ENCODE measurements around the gene LITAFD. TPM values are rescaled to one million over a fixed set of nuclear protein-coding genes. Genes with fewer than 3 reads are reported as not detected.
"Not testable (repeated sequence)": the region's sequence is repeated elsewhere in the genome, so short reads cannot be mapped to it uniquely, and the experiment has no call there.

The LITAFD gene
- total RNA-seq, 2 donors from 2014 or later, result not detected

DNA sequence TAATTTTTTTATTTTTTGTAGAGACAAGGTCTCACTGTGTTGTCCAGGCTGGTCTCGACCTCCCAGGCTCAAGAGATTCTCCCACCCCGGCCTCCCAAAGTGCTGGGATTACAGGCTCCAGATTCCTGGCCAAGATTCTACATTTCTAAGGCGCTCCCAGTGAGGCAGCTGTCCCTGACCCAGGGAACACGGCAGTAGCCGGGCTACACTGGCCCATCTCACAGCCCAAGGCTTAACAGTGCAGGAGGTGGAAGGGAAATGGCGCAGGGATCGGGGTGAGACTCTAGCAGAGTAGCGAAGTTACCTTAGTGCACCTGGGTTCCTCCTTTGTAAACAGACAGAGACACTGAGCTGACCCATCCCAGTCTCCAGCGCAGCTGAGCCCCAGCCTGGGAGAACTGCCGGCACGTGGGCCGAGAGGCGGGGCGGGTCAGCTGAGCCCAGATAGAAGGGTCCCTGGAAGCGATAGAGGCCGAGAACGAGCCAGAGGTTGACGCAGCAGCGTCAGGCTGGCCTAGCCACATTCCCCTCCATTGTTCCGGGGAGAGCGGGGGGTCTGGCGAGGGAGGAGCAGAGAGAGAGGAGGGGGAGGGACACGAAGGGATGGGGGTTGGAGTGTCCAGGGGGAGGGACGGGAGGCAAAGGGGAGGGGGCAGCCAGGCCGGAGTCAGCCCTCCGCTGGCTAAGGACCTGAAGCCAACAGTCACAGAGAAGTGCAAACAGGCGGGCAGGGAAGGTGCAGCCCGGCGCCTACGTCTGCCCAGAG is 15.8 kb upstream of the LITAFD start:
- Mint-ChIP-seq H3K27ac (peak overlapping the region; percentile 68 to 74), H3K9me3 (no peaks in the 10 kb centered on the region), H3K36me3 (peaks cover 13 to 18% of the 10 kb centered on the region in 2 donors)
- no peak for DNase-seq (ENCODE audit: low spot score in 2 of 2)
- no peak for ATAC-seq

DNA sequence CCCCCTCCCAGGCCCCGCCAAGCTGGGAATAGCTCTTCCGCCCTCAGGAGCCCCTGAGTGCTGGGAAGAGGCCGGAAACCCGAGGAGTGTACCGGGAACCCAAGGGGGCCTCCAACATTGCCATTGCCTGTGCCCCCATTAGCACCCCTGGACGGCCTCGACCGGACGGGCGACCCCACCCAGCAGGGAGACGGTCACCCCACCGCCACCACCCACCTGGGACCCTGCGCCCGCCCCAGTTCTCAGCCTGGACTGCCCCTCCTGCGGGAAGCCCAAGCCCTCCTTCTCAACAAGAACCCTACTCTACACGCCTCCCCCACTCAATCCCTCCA is 15.3 kb upstream of the LITAFD start:
- DNase-seq (ENCODE audit: low spot score in 2 of 2) (no peak), ATAC-seq (no peak)
- H3K36me3 Mint-ChIP-seq, result peaks cover 13 to 18% of the 10 kb centered on the region in 2 donors
- no peaks in the 10 kb centered on the region for H3K9me3 Mint-ChIP-seq
- peak overlapping the region; percentile 86 to 97 for H3K27ac Mint-ChIP-seq

DNA sequence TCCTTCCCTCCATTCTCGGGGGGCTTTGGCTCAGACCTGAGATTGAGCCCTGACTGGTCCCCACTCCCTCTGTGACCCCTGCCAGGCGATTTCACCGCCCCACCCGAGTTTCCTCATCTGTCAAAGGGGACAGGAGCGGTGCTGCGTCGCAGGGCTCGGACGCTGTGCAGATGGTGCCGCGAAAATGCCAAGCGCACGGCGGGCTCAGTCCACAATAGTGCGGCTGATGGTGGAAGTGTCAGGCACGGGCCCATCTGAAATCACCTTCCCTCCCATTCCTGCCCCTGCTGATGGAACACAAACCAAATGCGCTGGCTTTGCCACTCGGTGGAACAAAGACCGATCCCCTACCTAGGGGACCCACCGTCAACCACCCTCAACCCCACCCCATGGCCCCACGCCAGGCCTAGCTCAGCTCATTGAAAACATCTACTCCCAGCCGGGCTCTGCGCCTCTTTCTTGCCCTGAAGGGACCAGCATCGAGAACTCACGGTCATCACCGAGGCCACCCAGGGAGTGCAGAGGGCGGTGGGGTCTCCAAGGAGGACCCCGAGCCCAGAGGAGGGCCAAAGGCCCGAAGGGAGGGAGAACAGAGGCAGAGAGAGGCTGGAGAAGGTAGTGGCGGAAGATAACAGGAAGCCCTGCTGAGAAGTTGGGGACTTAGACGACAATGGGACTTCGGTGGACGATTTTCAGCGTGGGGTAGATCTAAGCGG is 14.8 kb upstream of the LITAFD start:
- Mint-ChIP-seq H3K9me3 (no peaks in the 10 kb centered on the region), H3K36me3 (peaks cover 13 to 14% of the 10 kb centered on the region in 2 donors), H3K27ac (peak overlapping the region; percentile 86 to 97)
- no peak for ATAC-seq
- DNase-seq (ENCODE audit: low spot score in 2 of 2), result peak in 1 of 2 donors; percentile 29

DNA sequence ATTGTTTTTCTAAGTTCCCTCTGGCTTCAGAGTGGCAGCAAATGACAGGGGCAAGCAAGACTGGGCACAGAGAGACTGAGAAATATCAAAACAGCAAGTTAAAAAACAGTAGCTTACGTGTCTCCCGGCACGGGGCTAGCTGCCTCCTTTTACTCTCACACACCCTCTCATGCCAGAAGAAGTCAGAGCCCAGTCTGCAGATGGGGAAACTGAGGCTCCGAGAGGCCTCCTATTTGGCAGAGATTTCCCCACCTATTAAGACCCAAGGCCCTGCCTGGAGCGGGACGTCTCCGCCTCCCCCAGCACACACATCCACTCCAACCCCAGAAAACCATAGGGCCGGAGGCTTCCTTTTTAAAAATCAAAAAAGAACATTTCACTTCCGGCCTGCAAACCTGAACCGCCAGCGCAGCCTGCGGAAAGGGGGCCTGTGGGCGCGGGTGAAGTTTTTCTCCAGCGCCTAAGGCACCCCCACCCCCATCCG is 14.2 kb upstream of the LITAFD start:
- no peak for ATAC-seq
- Mint-ChIP-seq H3K9me3 (no peaks in the 10 kb centered on the region), H3K27ac (peak overlapping the region; percentile 86 to 97), H3K36me3 (peaks cover 13% of the 10 kb centered on the region in 2 donors)
- no peak for DNase-seq (ENCODE audit: low spot score in 2 of 2)

DNA sequence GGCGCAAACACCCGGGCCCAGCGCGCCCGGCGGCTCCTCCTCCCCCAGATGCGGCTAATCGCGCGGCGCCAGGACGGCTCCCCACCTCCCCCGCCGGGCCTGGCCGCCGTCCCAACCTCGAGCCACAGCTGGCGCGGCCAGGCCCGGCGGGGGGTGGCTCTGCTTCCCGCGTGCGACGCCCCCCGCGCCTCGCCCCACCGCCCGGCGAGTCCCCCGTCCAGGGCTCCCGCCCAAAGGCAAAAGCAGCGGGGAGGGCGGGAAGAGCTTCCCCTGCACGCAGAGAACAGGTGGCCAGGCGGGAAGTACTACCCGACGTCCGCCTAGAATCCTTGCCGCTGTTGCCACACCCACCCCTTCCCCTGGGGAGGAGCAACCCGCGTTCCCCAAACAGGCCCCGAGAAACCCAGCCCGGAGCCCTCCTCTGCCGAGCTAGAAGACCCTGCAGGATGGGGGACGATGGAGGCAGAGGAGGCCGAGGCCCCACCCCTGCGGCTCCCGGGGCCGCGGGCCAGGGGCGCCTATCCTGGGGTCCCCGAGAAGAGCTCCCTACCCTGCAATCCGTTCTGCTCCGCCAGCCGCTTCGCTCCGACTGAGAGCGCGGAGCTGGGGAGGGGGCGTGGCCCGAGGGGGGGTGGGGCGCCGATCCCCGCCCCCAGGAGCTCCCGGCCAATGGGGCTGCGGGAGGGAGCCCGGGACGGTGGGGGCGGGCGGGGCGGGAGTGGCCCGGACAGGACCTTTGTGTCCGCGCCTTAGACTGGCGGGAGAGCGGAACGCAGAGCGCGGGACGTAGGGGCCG is 13.5 kb upstream of the LITAFD start, which contains the start of gene CARHSP1:
CARHSP1 (minus strand) TSS at position 591 of the 796 bp plus-strand sequence. CDS start 9,678 bp downstream, outside the sequence.
- ATAC-seq, result peak; percentile 79 to 80
- Mint-ChIP-seq H3K9me3 (no peaks in the 10 kb centered on the region), H3K27ac (peak within 1 kb of the TSS; percentile 86 to 98), H3K36me3 (peaks cover 13% of the 10 kb centered on the region in 2 donors)
- peak; percentile 79 to 89 for DNase-seq (ENCODE audit: low spot score in 2 of 2)

DNA sequence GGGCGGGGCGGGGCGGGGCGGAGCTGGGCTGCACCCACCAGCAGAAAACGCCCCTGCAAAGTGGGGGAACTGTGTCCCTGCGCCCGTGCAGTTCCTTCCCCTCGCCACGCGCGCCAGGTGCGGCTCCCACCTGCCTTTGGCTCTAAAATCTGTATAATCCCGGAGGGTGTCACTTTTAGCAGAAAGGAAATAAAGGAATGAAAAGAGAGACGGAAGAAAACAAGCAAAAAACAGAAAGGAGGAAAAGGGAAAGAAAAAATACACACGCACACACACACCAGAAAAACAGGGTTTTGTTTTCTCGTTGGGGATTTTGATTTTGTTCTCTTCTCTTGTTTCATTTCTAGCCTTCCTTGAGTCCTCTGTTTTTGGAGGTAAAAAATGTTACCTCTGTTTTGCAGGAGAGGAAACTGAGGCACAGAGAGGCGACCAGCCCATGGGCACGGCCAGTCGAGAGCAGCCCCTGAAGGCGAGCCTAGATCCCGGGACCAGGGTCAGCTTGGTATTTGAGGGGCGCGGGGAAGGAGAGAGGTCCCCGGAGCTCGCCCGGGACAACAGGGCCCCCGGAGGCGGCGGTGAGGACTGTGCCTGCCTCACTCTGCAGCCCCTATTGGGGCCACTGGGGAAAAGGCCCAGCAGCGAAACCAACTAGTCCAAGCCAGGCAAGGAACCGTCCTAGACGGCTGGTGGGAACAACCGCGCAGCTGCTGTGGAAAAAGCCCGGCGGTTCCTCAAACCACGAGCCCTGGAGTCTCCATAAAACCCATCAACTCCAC is 12.8 kb upstream of the LITAFD start:
- no peaks in the 10 kb centered on the region for H3K9me3 Mint-ChIP-seq
- DNase-seq (ENCODE audit: low spot score in 2 of 2), result no peak
- H3K36me3 Mint-ChIP-seq, result peaks cover 13% of the 10 kb centered on the region in 2 donors
- no peak for ATAC-seq
- peak overlapping the region; percentile 82 to 98 for H3K27ac Mint-ChIP-seq

DNA sequence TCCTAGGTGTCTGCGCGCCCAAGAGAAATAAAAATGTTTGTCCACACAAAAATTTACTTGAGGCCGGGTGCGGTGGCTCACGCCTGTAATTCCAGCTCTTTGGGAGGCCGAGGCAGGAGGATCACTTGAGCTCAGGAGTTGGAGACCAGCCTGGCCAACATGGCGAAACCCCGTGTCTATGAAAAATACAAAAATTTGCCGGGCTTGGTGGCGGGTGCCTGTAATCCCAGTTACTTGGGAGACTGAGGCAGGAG is 12.2 kb upstream of the LITAFD start:
- peaks cover 13% of the 10 kb centered on the region in 2 donors for H3K36me3 Mint-ChIP-seq
- ATAC-seq; H3K9me3 Mint-ChIP-seq; DNase-seq (ENCODE audit: low spot score in 2 of 2): not testable (repeated sequence)
- peak overlapping the region; percentile 74 to 82 for H3K27ac Mint-ChIP-seq

DNA sequence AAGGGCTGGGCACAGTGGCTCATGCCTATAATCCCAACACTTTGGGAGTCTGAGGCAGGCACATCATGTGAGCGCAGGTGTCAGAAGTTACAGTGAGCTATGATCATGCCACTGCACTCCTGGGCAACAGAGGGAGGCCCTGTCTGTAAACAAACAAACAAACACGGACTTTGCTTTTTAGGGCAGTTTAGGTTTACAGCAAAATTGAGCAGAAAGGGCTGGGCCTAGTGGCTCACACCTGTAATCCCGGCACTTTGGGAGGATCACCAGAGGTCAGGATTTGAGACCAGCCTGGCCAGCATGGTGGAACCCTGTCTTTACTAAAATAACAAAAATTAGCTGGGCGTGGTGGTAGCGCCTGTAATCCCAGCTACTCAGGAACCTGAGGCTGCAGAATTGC is 10.1 kb upstream of the LITAFD start:
- no peak overlapping the region for H3K27ac Mint-ChIP-seq
- no peaks in the 10 kb centered on the region for H3K9me3 Mint-ChIP-seq
- H3K36me3 Mint-ChIP-seq, result peaks cover 11 to 12% of the 10 kb centered on the region in 2 donors
- ATAC-seq, result no peak
- no peak for DNase-seq (ENCODE audit: low spot score in 2 of 2)

DNA sequence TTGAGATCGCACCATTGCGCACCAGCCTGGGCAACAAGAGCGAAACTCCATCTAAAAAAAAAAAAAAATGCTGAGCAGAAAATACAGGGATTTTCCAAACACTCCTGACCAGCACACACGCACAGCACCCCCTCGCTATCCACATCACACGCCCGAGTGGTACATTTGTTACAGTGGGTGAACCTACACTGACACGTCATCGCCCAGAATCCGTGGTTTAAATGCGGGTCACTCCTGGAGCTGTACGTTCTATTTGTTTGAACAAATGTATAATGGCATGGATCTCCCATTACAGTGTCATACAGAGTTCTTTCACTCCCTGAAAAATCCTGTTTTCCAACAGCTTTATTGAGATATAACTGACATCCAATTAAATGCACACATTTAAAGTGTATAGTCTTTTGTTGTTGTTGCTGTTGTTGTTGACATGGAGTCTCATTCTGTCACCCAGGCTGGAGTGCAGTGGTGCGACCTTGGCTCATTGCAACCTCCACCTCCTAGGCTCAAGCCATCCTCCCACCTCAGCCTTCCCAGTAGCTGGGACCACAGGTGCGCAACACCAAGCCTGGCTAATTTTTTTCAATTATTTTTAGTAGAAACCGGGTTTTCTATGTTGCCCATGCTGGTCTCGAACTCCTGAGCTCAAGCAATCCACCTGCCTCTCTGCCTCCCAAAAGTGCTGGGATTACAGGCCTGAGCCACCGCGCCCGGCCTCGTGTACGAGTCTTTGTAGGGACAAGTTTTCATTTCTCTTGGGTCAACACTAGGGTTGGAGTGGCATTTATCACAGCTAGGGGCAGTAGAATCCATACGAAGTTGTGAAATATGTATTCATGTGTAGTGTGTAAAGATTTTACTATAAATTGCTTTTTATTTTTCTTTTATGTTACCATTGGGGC is 8.9 kb upstream of the LITAFD start:
- DNase-seq (ENCODE audit: low spot score in 2 of 2) (no peak), ATAC-seq (no peak)
- Mint-ChIP-seq H3K36me3 (peaks cover 0 to under 1% of the 10 kb centered on the region in 2 donors), H3K27ac (peak overlapping the region in 1 of 2 donors; percentile 9), H3K9me3 (no peaks in the 10 kb centered on the region)

DNA sequence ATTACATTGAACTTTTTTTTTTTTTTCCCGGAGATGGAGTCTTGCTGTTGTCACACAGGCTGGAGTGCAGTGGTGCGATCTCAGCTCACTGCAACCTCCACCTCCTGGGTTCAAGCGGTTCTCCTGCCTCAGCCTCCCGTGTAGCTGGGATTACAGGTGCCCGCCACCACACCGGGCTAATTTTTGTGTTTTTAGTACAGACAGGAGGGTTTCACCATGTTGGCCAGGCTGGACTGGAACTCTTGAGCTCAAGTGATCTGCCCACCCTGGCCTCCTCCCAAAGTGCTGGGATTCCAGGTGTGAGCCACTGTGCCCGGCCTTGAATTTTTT is 8.3 kb upstream of the LITAFD start:
- not testable (repeated sequence) for H3K27ac Mint-ChIP-seq; DNase-seq (ENCODE audit: low spot score in 2 of 2); ATAC-seq; H3K9me3 Mint-ChIP-seq; H3K36me3 Mint-ChIP-seq

DNA sequence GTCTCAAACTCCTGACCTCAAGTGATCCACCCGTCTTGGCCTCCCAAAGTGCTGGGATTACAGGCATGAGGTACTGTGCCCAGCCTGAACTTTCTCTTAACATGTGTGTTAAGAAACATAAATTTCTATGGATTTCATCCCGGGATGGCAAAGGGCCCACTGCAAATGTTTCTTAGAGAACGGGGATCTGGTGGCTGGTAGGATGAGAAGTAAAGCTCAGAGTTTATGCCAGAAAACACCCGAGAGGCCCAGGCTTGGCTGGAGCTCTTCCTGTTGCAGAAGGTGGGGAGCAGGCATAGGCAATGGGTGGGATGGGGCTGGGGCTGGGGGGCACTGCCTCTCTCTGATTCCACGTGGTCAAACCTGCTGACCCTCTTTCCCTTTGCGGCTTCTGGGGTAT is 7.8 kb upstream of the LITAFD start:
- peak overlapping the region in 1 of 2 donors; percentile 50 for H3K27ac Mint-ChIP-seq

DNA sequence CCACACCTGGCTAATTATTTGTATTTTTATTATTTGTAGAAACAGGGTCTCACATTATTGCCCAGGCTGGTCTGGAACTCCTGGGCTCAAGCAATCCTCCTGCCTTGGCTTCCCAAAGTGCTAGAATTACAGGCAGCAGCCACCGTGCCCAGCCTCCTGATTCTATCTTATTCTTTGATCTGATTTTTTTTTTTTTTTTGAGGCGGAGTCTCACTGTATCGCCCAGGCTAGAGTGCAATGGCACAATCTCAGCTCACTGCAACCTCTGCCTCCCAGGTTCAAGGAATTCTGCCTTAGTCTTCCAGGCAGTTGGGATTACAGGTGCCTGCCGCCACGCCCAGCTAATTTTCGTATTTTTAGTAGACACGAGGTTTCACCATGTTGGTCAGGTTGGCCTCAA is 6.8 kb upstream of the LITAFD start:
- H3K27ac Mint-ChIP-seq; H3K36me3 Mint-ChIP-seq; H3K9me3 Mint-ChIP-seq; DNase-seq (ENCODE audit: low spot score in 2 of 2); ATAC-seq: not testable (repeated sequence)

More for the DNA sequence above, 7.8 kb upstream of the LITAFD start:
- DNase-seq (ENCODE audit: low spot score in 2 of 2), result no peak
- H3K36me3 Mint-ChIP-seq, result no peaks in the 10 kb centered on the region
- no peaks in the 10 kb centered on the region for H3K9me3 Mint-ChIP-seq
- ATAC-seq, result no peak

DNA sequence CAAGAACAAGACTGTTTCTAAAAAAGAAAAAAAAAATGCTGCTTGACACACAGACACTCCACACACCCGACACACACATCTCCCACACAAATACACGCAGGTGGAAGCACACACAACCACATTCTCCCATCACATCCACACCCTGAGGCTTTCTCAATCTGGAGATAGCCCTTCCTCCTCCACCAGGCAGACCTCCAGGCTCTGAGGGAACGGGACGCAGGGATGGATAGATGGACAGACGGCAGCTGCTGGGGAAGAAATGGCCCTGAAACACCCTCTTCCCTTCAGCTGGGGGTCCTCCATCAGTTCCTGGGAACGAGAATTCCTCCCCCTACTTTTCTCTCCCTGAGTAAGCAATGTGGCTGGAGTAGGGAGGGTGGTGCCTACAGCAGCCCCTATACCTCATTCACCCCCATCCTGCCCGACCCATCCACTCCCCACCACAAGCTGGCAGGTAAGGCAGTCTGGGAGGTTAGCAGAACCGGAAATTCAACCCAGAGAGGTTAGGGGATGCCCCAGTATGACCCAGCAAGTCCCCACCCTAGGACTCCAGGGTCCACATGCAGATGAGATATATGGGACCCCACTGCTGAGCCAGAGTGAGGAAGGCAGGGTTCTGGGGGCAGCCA is 4.1 kb upstream of the LITAFD start:
- DNase-seq (ENCODE audit: low spot score in 2 of 2) (no peak), ATAC-seq (no peak)
- H3K9me3 Mint-ChIP-seq, result no peaks in the 10 kb centered on the region
- peak overlapping the region in 1 of 2 donors; percentile 51 for H3K27ac Mint-ChIP-seq
- H3K36me3 Mint-ChIP-seq, result no peaks in the 10 kb centered on the region

DNA sequence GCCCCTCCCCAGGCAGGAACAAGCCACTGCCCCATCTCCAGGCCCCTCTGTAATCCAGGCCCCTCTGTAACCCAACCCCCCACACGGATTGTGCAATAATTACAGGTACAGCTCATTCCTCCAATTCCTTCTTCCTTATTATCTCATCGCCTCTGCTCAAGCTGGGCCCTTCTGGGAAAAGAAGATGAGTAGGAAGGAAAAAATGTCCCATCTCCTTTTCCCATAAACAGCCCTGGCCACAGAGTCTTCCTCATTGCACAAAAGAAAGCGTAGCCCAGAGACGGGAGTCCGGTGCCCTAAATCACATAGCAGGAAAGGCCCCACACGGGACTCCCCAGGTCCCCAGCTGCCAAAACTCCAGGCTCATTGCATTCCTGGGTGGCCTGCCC is 3.6 kb upstream of the LITAFD start:
- Mint-ChIP-seq H3K36me3 (no peaks in the 10 kb centered on the region), H3K9me3 (no peaks in the 10 kb centered on the region), H3K27ac (peak overlapping the region; percentile 51 to 89)
- DNase-seq (ENCODE audit: low spot score in 2 of 2) (no peak), ATAC-seq (no peak)

DNA sequence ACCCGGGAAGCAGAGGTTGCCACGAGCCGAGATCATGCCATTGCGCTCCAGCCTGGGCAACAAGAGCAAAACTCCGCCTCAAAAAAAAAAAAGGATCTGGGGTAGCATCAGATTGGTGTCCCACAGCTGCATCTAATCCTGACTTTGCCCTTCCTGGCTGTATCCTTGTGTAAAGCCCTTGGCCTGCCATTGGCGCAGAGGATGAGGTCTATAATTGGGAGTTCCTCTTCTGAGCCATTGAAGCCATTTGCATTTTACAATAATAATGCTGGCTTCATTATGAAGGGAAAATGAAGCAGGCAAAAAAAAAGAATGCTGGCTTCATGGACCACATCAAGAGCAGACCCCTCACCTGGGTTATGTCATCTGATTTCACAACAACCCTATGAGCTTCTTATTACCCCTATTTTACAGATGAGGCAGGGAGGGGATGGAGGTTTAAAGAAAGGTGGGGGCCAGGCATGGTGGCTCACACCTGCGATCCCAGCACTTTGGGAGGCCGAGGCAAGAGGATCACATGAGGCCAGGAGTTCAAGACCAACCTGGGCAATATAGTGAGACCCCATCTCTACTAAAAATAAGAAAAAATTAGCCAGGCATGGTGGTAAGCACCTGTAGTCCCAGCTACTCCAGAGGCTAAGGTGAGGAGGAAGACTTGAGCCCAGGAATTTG is 1.2 kb upstream of the LITAFD start:
- Mint-ChIP-seq H3K36me3 (no peaks in the 10 kb centered on the region), H3K27ac (no peak overlapping the region), H3K9me3 (no peaks in the 10 kb centered on the region)
- no peak for DNase-seq (ENCODE audit: low spot score in 2 of 2)
- no peak for ATAC-seq

Data from activated naive CD4-positive, alpha-beta T cell treated with anti-CD3 and anti-CD28 coated beads, Interleukin-2, amount 50 U/mL, for 72 hours (primary cell).